ENCODE results near the gene GPR162. TPM values are rescaled to one million over a fixed set of nuclear protein-coding genes. Genes with fewer than 3 reads are reported as not detected.

Gene GPR162
- total and polyA plus RNA-seq, 10 of the 15 experiments (the other 5 are each of a cell fraction or from before 2014, with no cell fraction given), result not detected

DNA sequence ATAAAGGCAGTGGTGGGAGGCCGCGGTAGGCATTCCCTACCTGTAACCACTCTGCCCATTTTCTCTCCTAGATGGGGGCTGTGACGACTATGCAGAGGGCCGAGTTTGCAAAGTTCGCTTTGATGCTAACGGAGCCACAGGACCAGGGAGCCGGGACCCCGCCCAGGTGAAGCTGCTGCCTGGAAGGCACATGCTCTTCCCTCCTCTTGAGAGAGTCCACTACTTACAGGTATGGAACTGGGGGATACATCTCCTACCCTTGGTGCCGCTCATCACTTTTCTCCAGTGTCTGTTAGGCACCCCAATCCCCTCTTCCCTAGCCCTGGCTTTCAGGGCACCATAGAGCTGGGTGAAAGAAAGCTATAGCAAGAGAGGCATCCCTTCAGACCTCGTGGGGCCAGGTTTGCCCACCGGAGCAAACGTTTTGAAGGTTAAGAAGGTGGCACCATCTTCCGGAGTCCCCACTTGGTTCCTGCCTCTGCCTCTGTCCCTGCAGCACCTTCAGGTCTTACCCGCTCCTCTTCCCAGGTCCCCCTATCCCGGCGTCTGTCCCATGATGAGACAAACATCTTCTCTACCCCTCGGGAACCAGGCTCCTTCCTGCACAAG is 4.6 kb downstream of the GPR162 start:
- TF ChIP-seq POLR2AphosphoS5 (IDR thresholded peaks at IDR 0.05; ENCODE audit: low read length) (no peak), ZNF24 (IDR thresholded peaks at IDR 0.05) (no peak), NRF1 (conservative IDR thresholded peaks at IDR 0.05; ENCODE audit: low read depth, low read length) (no peak), SMARCA5 (IDR thresholded peaks at IDR 0.05) (no peak), POU2F2 (IDR thresholded peaks at IDR 0.05; ENCODE audit: borderline replicate concordance, low read depth, low read length) (no peak), RAD21 (IDR thresholded peaks at IDR 0.05; ENCODE audit: insufficient read depth, low read depth, low read length) (no peak), NFXL1 (IDR thresholded peaks at IDR 0.05; ENCODE audit: borderline replicate concordance) (no peak), WRNIP1 (IDR thresholded peaks at IDR 0.05; ENCODE audit: borderline replicate concordance, low read depth, low read length) (no peak), HDGF (IDR thresholded peaks at IDR 0.05) (no peak), ZZZ3 (IDR thresholded peaks at IDR 0.05; ENCODE audit: control insufficient read depth, insufficient read length, low read depth) (no peak)
- Histone ChIP-seq H3K4me2 (ENCODE audit: control insufficient read depth, insufficient read depth) (no peak overlapping the region), H3K79me2 (ENCODE audit: control insufficient read depth, insufficient read depth, low read length) (no peaks in the 10 kb centered on the region), H3K4me1 (ENCODE audit: control insufficient read depth, insufficient read depth, low read length) (peaks cover 4% of the 10 kb centered on the region), H3K27ac (ENCODE audit: control insufficient read depth, insufficient read depth) (no peak overlapping the region), H3K9me3 (replicated peaks; ENCODE audit: control insufficient read depth, insufficient read depth, low read length) (no peaks in the 10 kb centered on the region), H3K9ac (ENCODE audit: control insufficient read depth, insufficient read depth, low read length) (no peak overlapping the region), H2AFZ (ENCODE audit: control insufficient read depth, low read depth, low read length) (no peak overlapping the region), H4K20me1 (ENCODE audit: control insufficient read depth, insufficient read depth) (no peaks in the 10 kb centered on the region), H3K27me3 (replicated peaks in 1 of 2; ENCODE audit: control insufficient read depth in 2 of 2, insufficient read depth in 2 of 2, low read length in 1 of 2) (peaks cover 27 to 32% of the 10 kb centered on the region in 2 experiments), H3K4me3 (no peak overlapping the region), H3K36me3 (ENCODE audit: control insufficient read depth in 2 of 2, insufficient read depth in 2 of 2, low read length in 1 of 2) (no peaks in the 10 kb centered on the region)
- ChIA-PET POLR2A (interaction anchor here (1.3 kb wide), 1 partner anchor 191 kb away, joined by 3 read pairs; no protein-coding TSS in a partner anchor), SMC1A (ENCODE audit: uncharacterized antibody, unreplicated experiment) (interaction anchor here (0.8 to 4.8 kb wide), 5 partner anchors 8 to 90 kb away, joined by 3 to 23 read pairs (median 6); partner anchors contain the start of gene MLF2), CTCF (interaction anchor here (0.7 to 5.1 kb wide), 15 partner anchors 8 to 133 kb away, joined by 3 to 71 read pairs (median 4); partner anchors contain the start of genes COPS7A, MLF2, SPSB2 and USP5), RAD21 (ENCODE audit: unreplicated experiment) (interaction anchor here (0.5 to 4.2 kb wide), 4 partner anchors 18 to 138 kb away, joined by 3 to 25 read pairs (median 6); partner anchors contain the start of genes MLF2, PTMS and ZNF384)
- intact Hi-C loops (cut with micrococcal nuclease; ENCODE audit: unreplicated experiment), result loop anchor here (5.0 kb wide), 1 partner anchor 89 kb away; no protein-coding TSS in a partner anchor
- in situ Hi-C loops (cut with MboI), result loop anchor here (5.0 kb wide), 1 partner anchor 74 kb away; the partner anchor contains the start of gene MLF2
- ATAC-seq (no peak), DNase-seq (ENCODE audit: low read depth, low spot score) (no peak), FAIRE-seq (no peak)
- BruUV-seq (replicated peaks), result no TSS peak
- 43% methylated on average over 17 of the region's 17 CpGs for WGBS (ENCODE audit: insufficient coverage, insufficient replicate concordance, low lambda C conversion rate, missing lambda C conversion rate)

All from GM12878 (cell line).